Liver (tissue), 9 donors: ENCODE data around the gene MRPS9. TPM values are rescaled to one million over a fixed set of nuclear protein-coding genes. Genes with fewer than 3 reads are reported as not detected.

ENCODE experiments used
- DNase-seq: peaks from one replicate; pipeline ENCODE4 v3.0.0-alpha.2; 2017; ENCODE audit warnings: low spot score
- H3K27ac ChIP-seq, 2 donors: one replicate each; pipeline ENCODE4 v1.7.0; 2013; ENCODE audit warnings: inconsistent platforms in 2 of 2, low read length in 2 of 2, control low read depth in 1 of 2, low read depth in 1 of 2, mild to moderate bottlenecking in 1 of 2
- H3K27me3 ChIP-seq, 4 donors: one replicate each; pipeline versions ENCODE4 v1.6.1 to v1.7.0; 2013; ENCODE audit warnings: low read length in 3 of 4, inconsistent platforms in 1 of 4, mild to moderate bottlenecking in 1 of 4, moderate library complexity in 1 of 4; ENCODE audit not compliant: control insufficient read depth in 4 of 4, insufficient read depth in 4 of 4
- H3K36me3 ChIP-seq, 4 donors: one replicate each; pipeline versions ENCODE4 v1.6.1 to v1.7.0; 2013; ENCODE audit warnings: low read length in 3 of 4, mild to moderate bottlenecking in 3 of 4, low read depth in 1 of 4, moderate library complexity in 1 of 4; ENCODE audit not compliant: control insufficient read depth in 4 of 4, insufficient read depth in 3 of 4
- H3K4me1 ChIP-seq, 4 donors: one replicate each; pipeline versions ENCODE4 v1.6.1 to v1.7.0; 2013; ENCODE audit warnings: low read length in 3 of 4, mild to moderate bottlenecking in 3 of 4, moderate library complexity in 1 of 4; ENCODE audit not compliant: control insufficient read depth in 4 of 4, insufficient read depth in 4 of 4
- H3K4me3 ChIP-seq, 3 donors: one replicate each; pipeline versions ENCODE4 v1.6.1 to v1.7.0; 2013; ENCODE audit warnings: low read length in 3 of 3, control low read depth in 1 of 3, low read depth in 1 of 3, mild to moderate bottlenecking in 1 of 3
- H3K9ac ChIP-seq, 2 donors: one replicate each; pipeline ENCODE4 v1.7.0; 2013; ENCODE audit warnings: low read length in 2 of 2, mild to moderate bottlenecking in 2 of 2, moderate library complexity in 2 of 2, control low read depth in 1 of 2, low read depth in 1 of 2
- H3K9me3 ChIP-seq, 4 donors: one replicate each; pipeline versions ENCODE4 v1.6.1 to v1.7.0; 2013; ENCODE audit warnings: low read length in 3 of 4; ENCODE audit not compliant: control insufficient read depth in 4 of 4
- EGR1 ChIP-seq, 2 donors: IDR thresholded peaks; 2 replicates each; pipeline ENCODE4 v1.6.1; 2016 to 2018; ENCODE audit warnings: antibody characterized with exemption in 2 of 2, low read depth in 2 of 2
- FOXA1 ChIP-seq: IDR thresholded peaks from 2 replicates; pipeline ENCODE4 v1.6.1; 2016; ENCODE audit warnings: antibody characterized with exemption
- FOXA2 ChIP-seq: IDR thresholded peaks from 2 replicates; pipeline ENCODE4 v1.6.1; 2016; ENCODE audit warnings: antibody characterized with exemption
- GABPA ChIP-seq, 2 donors: IDR thresholded peaks in 1 of 2; conservative IDR thresholded peaks in 1 of 2; 2 replicates each; pipeline ENCODE4 v1.6.1; 2016; ENCODE audit warnings: antibody characterized with exemption in 2 of 2, mild to moderate bottlenecking in 1 of 2, moderate library complexity in 1 of 2
- HNF4A ChIP-seq, 2 donors: conservative IDR thresholded peaks; 2 replicates each; pipeline ENCODE4 v1.6.1; 2016; ENCODE audit warnings: antibody characterized with exemption in 2 of 2, mild to moderate bottlenecking in 2 of 2
- HNF4G ChIP-seq: IDR thresholded peaks from 2 replicates; pipeline ENCODE4 v1.6.1; 2016; ENCODE audit warnings: antibody characterized with exemption
- JUND ChIP-seq, 2 donors: IDR thresholded peaks; 2 replicates each; pipeline ENCODE4 v1.6.1; 2016; ENCODE audit warnings: antibody characterized with exemption in 2 of 2
- NR2F2 ChIP-seq: IDR thresholded peaks from 2 replicates; pipeline ENCODE4 v1.6.1; 2016; ENCODE audit warnings: antibody characterized with exemption
- RAD21 ChIP-seq, 2 donors: IDR thresholded peaks; 2 replicates each; pipeline ENCODE4 v1.6.1; 2016; ENCODE audit warnings: antibody characterized with exemption in 2 of 2, mild to moderate bottlenecking in 2 of 2
- RXRA ChIP-seq, 2 donors: IDR thresholded peaks; 2 replicates each; pipeline ENCODE4 v1.6.1; 2017 to 2018; ENCODE audit warnings: antibody characterized with exemption in 2 of 2, mild to moderate bottlenecking in 1 of 2
- SP1 ChIP-seq: IDR thresholded peaks from 2 replicates; pipeline ENCODE4 v1.6.1; 2018; ENCODE audit warnings: antibody characterized with exemption, mild to moderate bottlenecking
- TAF1 ChIP-seq: conservative IDR thresholded peaks from 2 replicates; pipeline ENCODE4 v1.6.1; 2016; ENCODE audit warnings: antibody characterized with exemption, mild to moderate bottlenecking
- WGBS: extraction: QIAGEN DNeasy Blood & Tissue Kit; methylation state at CpG from one replicate; pipeline ENCODE4 v1.1.7; 2013; 5-methylcytosine and 5-hydroxymethylcytosine counted together
- polyA plus RNA-seq, 2 donors: library from polyadenylated mRNA; stranded (reverse) in 1 of 2; unstranded in 1 of 2; fragments of 200-250 nt in 1 of 2; fragments of >200 nt in 1 of 2; fragmentation: Nextera tagmentation in 1 of 2; extraction: Ambion mirVana in 1 of 2; gene quantifications; one replicate each; pipeline versions ENCODE4 v1.2.1 to v1.2.3, GENCODE V29; 2013 to 2015
- total RNA-seq, 2 donors: library from RNA; depleted of rRNA; stranded (reverse); fragments of >200 nt; gene quantifications; one replicate each; pipeline ENCODE4 v1.2.3, GENCODE V29; 2014
- TF ChIP-seq, protein P1 (sequence below): IDR thresholded peaks from 2 replicates; pipeline ENCODE4 v1.6.1; 2016; ENCODE audit warnings: antibody characterized with exemption
- TF ChIP-seq, protein P2 (sequence below): IDR thresholded peaks from 2 replicates; pipeline ENCODE4 v1.6.1; 2016; ENCODE audit warnings: antibody characterized with exemption
- TF ChIP-seq, protein P3 (sequence below): IDR thresholded peaks from 2 replicates; pipeline ENCODE4 v1.6.1; 2016; ENCODE audit warnings: antibody characterized with exemption
- TF ChIP-seq, protein P4 (sequence below): fragments of 150-350 bp; IDR thresholded peaks from 2 replicates; pipeline ENCODE4 v1.5.1; 2017; ENCODE audit warnings: improper control_type of control experiment, low read depth, low read length; ENCODE audit not compliant: missing input control
- donor health status: healthy.
- donor health status: healthy.
- donor health status: healthy.
- donor health status: healthy.
- donor health status: healthy.

The MRPS9 gene
- total and polyA plus RNA-seq, 4 donors = 11.5 to 27.7 (median 17.9) TPM

DNA sequence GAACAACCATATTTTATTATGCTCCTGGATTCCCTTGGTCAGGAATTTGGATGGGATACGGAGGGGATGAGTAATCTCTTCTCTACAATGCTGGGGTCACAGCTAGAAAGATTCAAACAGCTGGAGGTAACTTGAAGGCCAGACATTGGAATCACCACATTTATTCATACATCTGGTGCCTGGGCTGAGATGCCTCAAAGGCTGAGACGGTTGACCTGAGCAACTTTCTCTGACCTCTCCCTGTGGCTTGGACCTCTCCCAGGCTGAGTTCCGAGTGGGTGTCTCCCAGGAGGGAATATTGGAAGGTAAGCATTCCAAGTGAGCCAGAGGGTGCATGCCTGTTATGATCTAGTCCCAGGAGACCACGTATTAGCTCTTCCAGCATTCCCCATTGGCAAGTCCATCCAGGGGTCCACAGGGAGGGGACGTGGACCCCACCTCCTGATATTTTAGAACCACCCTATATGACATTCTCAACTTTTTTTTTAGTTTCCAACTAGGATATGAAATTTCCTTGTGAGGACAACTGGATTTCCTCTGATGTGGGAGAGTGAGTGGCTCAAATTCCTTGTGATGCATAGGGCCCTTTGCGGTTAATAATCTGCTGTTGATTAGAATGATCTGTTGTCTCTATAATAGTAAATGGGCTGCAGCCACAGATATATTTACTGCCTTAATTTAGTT, 101.8 kb downstream of the MRPS9 start:
- no peak for DNase-seq
- Histone ChIP-seq H3K4me3 (no peak overlapping the region), H3K4me1 (peaks cover 0 to 4% (median 2%) of the 10 kb centered on the region in 4 donors), H3K27me3 (no peaks in the 10 kb centered on the region), H3K27ac (no peak overlapping the region), H3K9me3 (no peaks in the 10 kb centered on the region), H3K9ac (no peak overlapping the region), H3K36me3 (no peaks in the 10 kb centered on the region)
- no peak for TF ChIP-seq NR2F2
- no peak for TF ChIP-seq TAF1
- TF ChIP-seq FOXA2 = no peak
- TF ChIP-seq SP1 = no peak
- TF ChIP-seq, protein P1, sequence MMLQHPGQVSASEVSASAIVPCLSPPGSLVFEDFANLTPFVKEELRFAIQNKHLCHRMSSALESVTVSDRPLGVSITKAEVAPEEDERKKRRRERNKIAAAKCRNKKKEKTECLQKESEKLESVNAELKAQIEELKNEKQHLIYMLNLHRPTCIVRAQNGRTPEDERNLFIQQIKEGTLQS = no peak
- TF ChIP-seq, protein P2, sequence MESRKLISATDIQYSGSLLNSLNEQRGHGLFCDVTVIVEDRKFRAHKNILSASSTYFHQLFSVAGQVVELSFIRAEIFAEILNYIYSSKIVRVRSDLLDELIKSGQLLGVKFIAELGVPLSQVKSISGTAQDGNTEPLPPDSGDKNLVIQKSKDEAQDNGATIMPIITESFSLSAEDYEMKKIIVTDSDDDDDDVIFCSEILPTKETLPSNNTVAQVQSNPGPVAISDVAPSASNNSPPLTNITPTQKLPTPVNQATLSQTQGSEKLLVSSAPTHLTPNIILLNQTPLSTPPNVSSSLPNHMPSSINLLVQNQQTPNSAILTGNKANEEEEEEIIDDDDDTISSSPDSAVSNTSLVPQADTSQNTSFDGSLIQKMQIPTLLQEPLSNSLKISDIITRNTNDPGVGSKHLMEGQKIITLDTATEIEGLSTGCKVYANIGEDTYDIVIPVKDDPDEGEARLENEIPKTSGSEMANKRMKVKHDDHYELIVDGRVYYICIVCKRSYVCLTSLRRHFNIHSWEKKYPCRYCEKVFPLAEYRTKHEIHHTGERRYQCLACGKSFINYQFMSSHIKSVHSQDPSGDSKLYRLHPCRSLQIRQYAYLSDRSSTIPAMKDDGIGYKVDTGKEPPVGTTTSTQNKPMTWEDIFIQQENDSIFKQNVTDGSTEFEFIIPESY = no peak
- TF ChIP-seq JUND (IDR thresholded peaks at IDR 0.05) = no peak
- TF ChIP-seq HNF4G = no peak
- TF ChIP-seq, protein P3, sequence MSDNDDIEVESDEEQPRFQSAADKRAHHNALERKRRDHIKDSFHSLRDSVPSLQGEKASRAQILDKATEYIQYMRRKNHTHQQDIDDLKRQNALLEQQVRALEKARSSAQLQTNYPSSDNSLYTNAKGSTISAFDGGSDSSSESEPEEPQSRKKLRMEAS = no peak
- no peak for TF ChIP-seq GABPA (IDR thresholded peaks at IDR 0.05 in 1 of 2, conservative IDR thresholded peaks at IDR 0.05 in 1 of 2)
- TF ChIP-seq RAD21 (IDR thresholded peaks at IDR 0.05) = no peak
- WGBS = 76% methylated on average over 6 of the region's 6 CpGs

DNA sequence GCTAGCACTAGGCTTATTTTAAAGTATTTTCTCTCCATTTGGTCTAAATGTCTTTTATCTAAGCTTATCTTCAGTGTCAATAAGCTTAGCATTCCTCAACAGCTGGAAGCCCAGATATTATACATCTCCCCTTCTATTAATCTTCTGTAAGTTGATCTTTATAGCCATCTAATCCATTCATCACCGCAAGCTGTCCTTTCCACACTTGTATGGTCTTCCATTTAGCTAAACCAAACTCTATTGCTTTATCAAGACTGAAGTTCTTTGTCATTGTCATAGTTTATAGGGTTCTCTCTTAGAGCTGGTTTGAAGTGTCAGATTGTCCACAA, 102.3 kb downstream of the MRPS9 start:
- Histone ChIP-seq H3K27ac (no peak overlapping the region), H3K9ac (no peak overlapping the region), H3K36me3 (no peaks in the 10 kb centered on the region), H3K4me1 (peaks cover 0 to 4% (median 2%) of the 10 kb centered on the region in 4 donors), H3K9me3 (no peaks in the 10 kb centered on the region), H3K27me3 (peaks cover 0 to 4% (median 0%) of the 10 kb centered on the region in 4 donors), H3K4me3 (no peak overlapping the region)
- TF ChIP-seq, protein P1 = no peak
- TF ChIP-seq GABPA (IDR thresholded peaks at IDR 0.05 in 1 of 2, conservative IDR thresholded peaks at IDR 0.05 in 1 of 2) = no peak
- no peak for DNase-seq
- WGBS = 66% methylated on average over 1 of the region's 1 CpG

DNA sequence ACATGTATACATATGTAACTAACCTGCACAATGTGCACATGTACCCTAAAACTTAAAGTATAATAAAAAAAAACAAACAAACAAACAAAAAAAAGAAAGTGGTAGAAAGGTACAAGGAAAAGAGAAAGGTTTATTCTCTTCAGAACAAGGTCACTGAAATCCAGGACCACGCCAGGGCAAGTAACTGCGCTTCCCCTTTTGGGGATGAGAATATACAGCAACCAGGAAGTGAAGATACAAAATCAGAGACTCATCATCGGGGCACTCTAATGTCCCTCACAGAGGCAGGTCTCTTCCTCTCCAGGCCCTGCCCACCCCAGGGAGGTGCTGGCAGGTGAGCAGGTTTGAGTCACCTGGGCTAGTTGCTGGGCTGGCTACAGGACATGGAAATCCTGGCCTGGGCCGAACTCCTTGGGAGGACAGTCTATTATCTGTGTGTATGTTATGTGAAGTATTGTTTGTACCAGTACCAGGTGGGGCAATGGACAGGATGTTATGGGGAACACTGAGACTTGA, 103.3 kb downstream of the MRPS9 start:
- 79% methylated on average over 4 of the region's 4 CpGs for WGBS
- H3K36me3 ChIP-seq = no peaks in the 10 kb centered on the region

More for the DNA sequence above, 103.3 kb downstream of the MRPS9 start:
- peaks cover 0 to 5% (median 0%) of the 10 kb centered on the region in 4 donors for H3K27me3 ChIP-seq
- no peak for DNase-seq
- TF ChIP-seq EGR1 (IDR thresholded peaks at IDR 0.05; ENCODE audit: low read depth in 2 of 2) (no peak), FOXA1 (no peak), JUND (IDR thresholded peaks at IDR 0.05) (no peak), TAF1 (no peak), GABPA (IDR thresholded peaks at IDR 0.05 in 1 of 2, conservative IDR thresholded peaks at IDR 0.05 in 1 of 2) (no peak), HNF4A (conservative IDR thresholded peaks at IDR 0.05) (no peak), RXRA (IDR thresholded peaks at IDR 0.05) (no peak), SP1 (no peak), HNF4G (no peak)
- TF ChIP-seq, protein P4, sequence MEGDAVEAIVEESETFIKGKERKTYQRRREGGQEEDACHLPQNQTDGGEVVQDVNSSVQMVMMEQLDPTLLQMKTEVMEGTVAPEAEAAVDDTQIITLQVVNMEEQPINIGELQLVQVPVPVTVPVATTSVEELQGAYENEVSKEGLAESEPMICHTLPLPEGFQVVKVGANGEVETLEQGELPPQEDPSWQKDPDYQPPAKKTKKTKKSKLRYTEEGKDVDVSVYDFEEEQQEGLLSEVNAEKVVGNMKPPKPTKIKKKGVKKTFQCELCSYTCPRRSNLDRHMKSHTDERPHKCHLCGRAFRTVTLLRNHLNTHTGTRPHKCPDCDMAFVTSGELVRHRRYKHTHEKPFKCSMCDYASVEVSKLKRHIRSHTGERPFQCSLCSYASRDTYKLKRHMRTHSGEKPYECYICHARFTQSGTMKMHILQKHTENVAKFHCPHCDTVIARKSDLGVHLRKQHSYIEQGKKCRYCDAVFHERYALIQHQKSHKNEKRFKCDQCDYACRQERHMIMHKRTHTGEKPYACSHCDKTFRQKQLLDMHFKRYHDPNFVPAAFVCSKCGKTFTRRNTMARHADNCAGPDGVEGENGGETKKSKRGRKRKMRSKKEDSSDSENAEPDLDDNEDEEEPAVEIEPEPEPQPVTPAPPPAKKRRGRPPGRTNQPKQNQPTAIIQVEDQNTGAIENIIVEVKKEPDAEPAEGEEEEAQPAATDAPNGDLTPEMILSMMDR = no peak
- TF ChIP-seq, protein P2 = no peak
- peaks cover 0 to 4% (median 2%) of the 10 kb centered on the region in 4 donors for H3K4me1 ChIP-seq
- H3K27ac ChIP-seq = no peak overlapping the region
- no peak overlapping the region for H3K9ac ChIP-seq
- no peak overlapping the region for H3K4me3 ChIP-seq
- no peaks in the 10 kb centered on the region for H3K9me3 ChIP-seq
